AG04450 (cell line): Measurements from ENCODE around the gene KCP. TPM values are rescaled to one million over a fixed set of nuclear protein-coding genes. Genes with fewer than 3 reads are reported as not detected.

Experiments used
- CTCF ChIA-PET: fragments of 300-600, 350-600 bp; formaldehyde crosslinking; extraction: SDS; loops from one replicate; lab custom pipeline; 2022; ENCODE audit warnings: antibody characterized with exemption, inconsistent platforms; lab: Charles Lee
- POLR2A ChIA-PET: fragments of 350-600 bp; formaldehyde crosslinking; extraction: SDS; loops from one replicate; lab custom pipeline; 2021; ENCODE audit warnings: antibody characterized with exemption, inconsistent platforms; lab: Yijun Ruan, JAX
- DNase-seq: peaks from one replicate; pipeline ENCODE4 v3.0.0-alpha.2; 2011; ENCODE audit warnings: low read depth, low spot score
- H3K27ac ChIP-seq: one replicate; pipeline ENCODE4 v1.5.1; 2012; ENCODE audit warnings: low read depth, low read length, control low read depth
- H3K27me3 ChIP-seq: one replicate; pipeline ENCODE4 v1.6.0; 2012; ENCODE audit warnings: low read length; ENCODE audit not compliant: control insufficient read depth, insufficient read depth
- H3K4me3 ChIP-seq: 2 replicates; pipeline ENCODE4 v1.5.1; 2011; ENCODE audit warnings: mild to moderate bottlenecking, low read depth, low read length, control low read depth
- H3K9me3 ChIP-seq: 2 replicates; pipeline ENCODE4 v1.5.1; 2012; ENCODE audit warnings: low read length; ENCODE audit not compliant: control insufficient read depth, insufficient read depth
- polyA plus RNA-seq: library from polyadenylated mRNA; depleted of rRNA; stranded (reverse); fragments of >200 nt; gene quantifications from 2 replicates; pipeline ENCODE4 v1.2.3, GENCODE V29; 2011
- TF ChIP-seq, protein P1 (sequence below): IDR thresholded peaks from 2 replicates; pipeline ENCODE4 v1.5.1; 2011; ENCODE audit warnings: low read depth, low read length, control low read depth, inconsistent platforms

The KCP gene
- polyA plus RNA-seq, 1 experiment: 0.04 TPM

DNA sequence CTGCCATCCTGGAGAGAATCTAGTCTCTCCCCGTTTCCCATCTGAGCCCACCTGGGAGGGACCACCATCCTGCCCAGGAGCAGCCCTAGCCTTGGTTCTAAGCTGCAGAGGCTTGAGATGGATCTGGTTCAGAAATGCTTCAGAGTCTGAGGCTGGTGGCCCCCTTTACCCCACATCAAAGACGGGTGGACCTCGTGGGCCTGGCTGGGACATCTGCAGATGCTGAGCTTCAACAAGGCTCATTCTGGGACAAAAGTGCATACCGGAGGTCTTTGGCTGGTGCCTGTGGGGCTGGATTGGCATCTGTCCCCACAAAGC lies 22.3 kb upstream of the KCP start:
- peaks cover 42% of the 10 kb centered on the region for H3K27me3 ChIP-seq
- no peak for DNase-seq
- POLR2A ChIA-PET: no interaction called here
- peaks cover 5% of the 10 kb centered on the region; the same call in 1 of the 2 replicates for H3K9me3 ChIP-seq
- no peak overlapping the region for H3K4me3 ChIP-seq
- TF ChIP-seq, protein P1, sequence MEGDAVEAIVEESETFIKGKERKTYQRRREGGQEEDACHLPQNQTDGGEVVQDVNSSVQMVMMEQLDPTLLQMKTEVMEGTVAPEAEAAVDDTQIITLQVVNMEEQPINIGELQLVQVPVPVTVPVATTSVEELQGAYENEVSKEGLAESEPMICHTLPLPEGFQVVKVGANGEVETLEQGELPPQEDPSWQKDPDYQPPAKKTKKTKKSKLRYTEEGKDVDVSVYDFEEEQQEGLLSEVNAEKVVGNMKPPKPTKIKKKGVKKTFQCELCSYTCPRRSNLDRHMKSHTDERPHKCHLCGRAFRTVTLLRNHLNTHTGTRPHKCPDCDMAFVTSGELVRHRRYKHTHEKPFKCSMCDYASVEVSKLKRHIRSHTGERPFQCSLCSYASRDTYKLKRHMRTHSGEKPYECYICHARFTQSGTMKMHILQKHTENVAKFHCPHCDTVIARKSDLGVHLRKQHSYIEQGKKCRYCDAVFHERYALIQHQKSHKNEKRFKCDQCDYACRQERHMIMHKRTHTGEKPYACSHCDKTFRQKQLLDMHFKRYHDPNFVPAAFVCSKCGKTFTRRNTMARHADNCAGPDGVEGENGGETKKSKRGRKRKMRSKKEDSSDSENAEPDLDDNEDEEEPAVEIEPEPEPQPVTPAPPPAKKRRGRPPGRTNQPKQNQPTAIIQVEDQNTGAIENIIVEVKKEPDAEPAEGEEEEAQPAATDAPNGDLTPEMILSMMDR: no peak
- CTCF ChIA-PET: interaction anchor here (1.0 kb wide), 1 partner anchor 158 kb away, joined by 3 read pairs; no protein-coding TSS in a partner anchor
- H3K27ac ChIP-seq: no peak overlapping the region

DNA sequence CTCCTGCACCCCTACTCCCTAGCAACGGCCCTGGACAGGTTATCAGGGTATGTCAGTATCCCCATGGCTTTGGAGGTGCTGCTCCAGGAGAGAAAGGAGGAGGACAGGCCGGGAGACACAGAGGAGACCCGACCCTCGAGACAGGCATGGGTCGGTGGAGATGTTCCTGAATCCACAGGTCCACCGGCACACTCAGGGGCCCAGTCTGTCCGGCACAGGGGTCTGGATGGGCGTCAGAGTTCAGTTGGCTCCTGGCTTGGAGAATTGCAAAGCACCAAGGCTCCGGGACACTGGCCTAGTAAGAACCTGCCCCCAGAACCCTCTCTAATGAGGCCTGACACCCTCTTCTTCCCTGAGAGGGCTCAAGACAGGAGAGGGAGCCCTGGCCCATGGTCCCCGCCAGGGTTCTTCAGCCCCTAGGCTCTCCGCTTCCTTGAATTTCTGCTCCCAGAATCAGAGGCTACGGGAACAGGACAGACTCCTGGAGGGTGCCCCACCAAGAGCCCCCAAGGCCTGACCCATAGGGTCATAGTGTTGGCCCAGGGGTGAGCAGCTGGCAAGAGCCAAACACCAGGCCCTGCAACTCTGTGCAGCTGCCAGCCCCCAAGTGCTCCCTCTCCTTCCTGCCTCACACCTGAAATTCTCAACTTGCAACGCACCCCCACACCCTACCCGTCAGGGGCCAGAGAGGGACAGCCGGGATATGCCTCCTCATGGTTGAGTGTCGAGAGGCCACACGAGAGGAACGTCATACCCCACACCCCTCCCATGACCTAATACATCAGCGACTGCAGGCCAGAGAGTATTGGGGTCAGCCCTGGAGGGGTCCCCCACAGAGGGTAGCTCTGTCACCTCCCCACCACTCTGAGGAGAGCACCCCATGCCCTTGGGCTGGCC lies 21.7 kb upstream of the KCP start:
- Histone ChIP-seq H3K9me3 (peaks cover 5% of the 10 kb centered on the region; the same call in 1 of the 2 replicates), H3K27ac (no peak overlapping the region), H3K4me3 (no peak overlapping the region), H3K27me3 (peaks cover 38% of the 10 kb centered on the region)
- TF ChIP-seq, protein P1: no peak
- DNase-seq: no peak
- ChIA-PET CTCF (no interaction called here), POLR2A (no interaction called here)

DNA sequence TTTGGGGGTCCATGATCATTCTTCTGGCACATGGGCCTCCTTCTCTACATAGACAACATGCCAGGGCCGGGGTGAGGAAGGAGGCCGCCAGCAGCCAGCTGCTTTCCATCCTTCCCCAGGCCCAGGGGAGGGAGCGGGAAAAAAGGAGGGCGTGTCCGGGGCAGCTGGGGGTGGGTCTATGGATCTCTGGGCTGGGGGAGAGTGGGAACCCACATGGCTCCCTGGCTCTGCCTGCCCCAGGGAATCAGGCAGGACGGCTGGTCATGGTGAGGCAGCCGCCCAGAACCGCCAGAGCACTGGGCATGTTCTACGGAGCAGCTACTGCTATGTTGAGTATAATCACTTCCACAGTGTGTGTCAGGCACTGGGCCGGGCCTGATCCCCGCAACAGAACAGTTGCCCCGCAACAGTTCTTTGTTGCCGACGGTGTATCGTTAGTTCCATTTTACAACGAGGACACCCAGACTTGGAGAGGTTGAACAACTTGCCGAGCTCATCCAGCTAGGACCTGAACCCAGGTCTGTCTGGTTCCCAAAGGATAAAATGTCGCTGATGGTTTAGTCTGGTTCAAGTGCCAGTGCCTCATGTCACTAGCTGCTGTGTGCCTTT lies 20.8 kb upstream of the KCP start:
- POLR2A ChIA-PET: no interaction called here
- Histone ChIP-seq H3K4me3 (no peak overlapping the region), H3K9me3 (peaks cover 5% of the 10 kb centered on the region; the same call in 1 of the 2 replicates), H3K27ac (no peak overlapping the region), H3K27me3 (peaks cover 31% of the 10 kb centered on the region)
- TF ChIP-seq, protein P1: no peak
- no peak for DNase-seq
- CTCF ChIA-PET: no interaction called here

DNA sequence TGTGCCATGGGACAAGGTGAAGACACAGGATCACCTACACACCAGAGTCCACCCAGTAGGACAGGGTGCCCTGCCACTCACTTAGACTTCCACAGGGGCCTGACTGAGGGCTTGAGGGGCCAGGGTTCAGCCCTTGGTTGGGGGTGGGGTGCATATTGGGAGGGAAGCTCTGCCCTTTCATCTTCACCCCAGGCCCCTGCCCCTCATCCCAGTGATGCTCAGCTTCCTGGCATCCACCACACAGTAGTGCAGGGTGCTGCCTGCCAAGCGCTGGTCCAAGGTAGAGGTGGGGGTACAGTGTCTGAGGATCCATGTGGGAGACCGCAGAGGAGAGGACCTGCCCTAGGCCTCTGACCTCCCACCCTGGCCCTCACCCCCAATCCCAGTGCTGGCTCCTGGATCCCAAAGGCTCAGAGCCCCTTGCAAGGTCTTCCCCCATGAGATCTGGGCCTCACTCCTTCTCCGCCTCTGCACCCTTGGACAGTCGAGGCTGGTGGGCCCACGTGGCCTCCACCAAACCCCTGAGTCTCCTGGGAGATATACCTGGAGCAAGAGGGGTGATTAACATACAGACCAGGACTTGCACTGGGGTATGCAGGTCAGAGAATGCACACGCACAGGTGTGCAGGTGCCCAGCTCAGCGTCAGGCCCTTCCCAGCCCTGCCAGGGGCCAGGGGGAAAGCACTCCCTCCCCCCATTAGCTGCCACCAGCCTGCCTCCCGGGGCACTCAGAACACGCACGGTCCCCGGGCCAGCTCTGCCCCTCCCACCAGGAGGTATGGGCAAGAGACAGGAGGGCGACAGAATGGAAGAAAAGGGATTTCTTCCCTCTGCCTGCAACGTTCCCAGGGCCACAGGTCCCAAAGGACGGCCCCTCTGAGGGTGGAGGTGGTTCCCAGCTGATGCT lies 18.6 kb upstream of the KCP start:
- no peak overlapping the region for H3K27ac ChIP-seq
- peaks cover 5% of the 10 kb centered on the region; the same call in 1 of the 2 replicates for H3K9me3 ChIP-seq
- ChIA-PET CTCF (no interaction called here), POLR2A (no interaction called here)
- TF ChIP-seq, protein P1: no peak
- no peak overlapping the region for H3K4me3 ChIP-seq
- H3K27me3 ChIP-seq: peaks cover 20% of the 10 kb centered on the region
- DNase-seq: no peak
